Activated naive CD8-positive, alpha-beta T cell treated with anti-CD3 and anti-CD28 coated beads for 36 hours (primary cell): Measurements from ENCODE around the gene LIF. TPM values are rescaled to one million over a fixed set of nuclear protein-coding genes. Genes with fewer than 3 reads are reported as not detected.

Experiments
- DNase-seq: peaks from one replicate; pipeline ENCODE4 v3.0.0; 2021
- H3K27ac Mint-ChIP-seq: one replicate; pipeline ENCODE4 v1.8.0; 2022; ENCODE audit warnings: mild to moderate bottlenecking, moderate library complexity, mixed read lengths
- H3K27me3 Mint-ChIP-seq: one replicate; pipeline ENCODE4 v1.8.0; 2022; ENCODE audit warnings: mild to moderate bottlenecking, mixed read lengths
- H3K36me3 Mint-ChIP-seq: one replicate; pipeline ENCODE4 v1.8.0; 2021; ENCODE audit warnings: mild to moderate bottlenecking, mixed read lengths
- H3K4me1 Mint-ChIP-seq: one replicate; pipeline ENCODE4 v1.8.0; 2021; ENCODE audit warnings: mixed read lengths
- H3K4me3 Mint-ChIP-seq: one replicate; pipeline ENCODE4 v1.8.0; 2022; ENCODE audit warnings: mild to moderate bottlenecking, moderate library complexity, mixed read lengths
- H3K9me3 Mint-ChIP-seq: one replicate; pipeline ENCODE4 v1.8.0; 2022; ENCODE audit warnings: mixed read lengths
- total RNA-seq, 2 experiments: library from RNA; stranded (reverse); gene quantifications; one replicate each; pipeline ENCODE4 v1.2.3, GENCODE V29; 2021

Gene LIF
- total RNA-seq, 2 experiments from 2014 or later, result 282 to 288 TPM

DNA sequence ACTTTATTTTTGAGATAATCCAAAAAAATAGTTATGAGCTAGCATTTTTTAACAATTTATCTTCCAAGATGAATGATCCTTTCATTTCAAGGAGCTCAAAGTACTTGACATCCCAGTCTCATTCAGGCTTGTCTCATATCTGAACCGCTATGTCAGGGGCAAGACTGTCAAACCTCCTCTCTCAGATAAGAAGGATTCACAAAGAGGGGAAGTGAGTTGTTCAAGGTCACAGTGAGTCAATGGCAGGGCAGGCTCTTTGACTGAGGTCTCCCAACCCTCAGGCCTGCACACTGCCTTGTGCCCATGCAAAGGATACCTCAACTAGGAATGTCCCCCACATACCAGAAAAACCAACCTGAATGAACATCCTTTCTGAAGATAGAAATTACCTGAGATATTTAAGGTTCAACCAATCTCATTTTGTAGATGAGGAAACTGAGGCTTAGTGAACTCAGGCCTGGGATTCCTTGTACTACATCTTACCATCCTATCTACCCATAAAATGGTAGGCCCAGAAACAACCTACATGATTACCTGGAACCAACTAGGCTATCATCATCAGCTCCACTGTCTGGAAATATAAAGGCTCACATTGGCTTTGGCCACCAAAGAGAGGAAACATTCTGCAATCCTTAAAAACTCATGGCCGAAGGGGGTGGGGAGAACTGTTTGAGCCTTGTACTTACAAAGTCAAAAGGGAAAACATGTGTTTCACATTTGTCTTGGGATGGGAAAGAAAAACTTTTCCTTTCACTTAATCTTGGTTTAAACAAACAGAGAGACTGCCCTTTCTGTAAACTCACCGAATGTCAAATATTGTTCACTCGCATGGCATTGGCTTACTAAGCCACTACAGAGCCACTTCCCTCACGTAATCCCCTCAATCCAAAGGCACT, 51.1 kb downstream of the LIF start:
- Mint-ChIP-seq H3K4me1 (peaks cover 65% of the 10 kb centered on the region), H3K27me3 (no peaks in the 10 kb centered on the region), H3K27ac (peak overlapping the region; percentile 90), H3K9me3 (peaks cover 2% of the 10 kb centered on the region), H3K36me3 (peaks cover 6% of the 10 kb centered on the region), H3K4me3 (no peak overlapping the region)
- no peak for DNase-seq

DNA sequence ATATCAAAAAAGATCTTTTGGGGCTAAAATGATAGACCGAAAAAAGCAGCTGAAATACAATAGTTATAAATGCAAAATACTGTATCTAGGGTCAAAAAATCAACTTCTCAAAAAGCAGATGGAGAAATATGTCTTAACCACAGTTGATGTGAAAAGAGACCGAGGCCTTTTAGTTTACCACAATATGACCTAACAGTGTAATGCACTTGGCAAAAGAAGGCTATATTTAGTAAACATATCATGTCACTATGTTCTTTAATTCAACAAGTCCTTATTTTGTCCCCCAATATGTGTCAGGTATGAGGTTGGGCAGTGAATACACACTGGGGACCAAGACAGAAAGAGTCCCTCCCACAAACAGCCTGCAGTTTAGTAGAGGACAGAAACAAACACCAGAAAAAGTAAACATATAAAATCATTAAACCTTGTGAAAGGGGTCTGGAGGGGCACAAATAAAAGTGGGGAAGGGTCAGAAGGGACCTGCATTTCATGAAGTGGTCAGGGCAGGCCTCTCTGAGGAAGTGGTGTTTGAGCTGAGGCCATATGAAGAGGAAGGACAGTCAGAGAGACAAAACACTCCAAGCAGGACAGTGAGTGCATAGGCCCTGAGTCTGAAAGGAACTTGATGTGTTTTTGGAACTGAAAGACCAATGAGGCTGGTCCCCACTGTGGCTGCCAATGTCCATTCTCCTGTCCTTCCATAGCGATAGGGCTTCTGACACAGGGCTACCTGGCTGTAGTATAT, 53.4 kb downstream of the LIF start:
- Mint-ChIP-seq H3K4me1 (peaks cover 73% of the 10 kb centered on the region), H3K27me3 (no peaks in the 10 kb centered on the region), H3K27ac (no peak overlapping the region), H3K9me3 (peaks cover 2% of the 10 kb centered on the region), H3K36me3 (peaks cover 6% of the 10 kb centered on the region), H3K4me3 (no peak overlapping the region)
- DNase-seq, result no peak

DNA sequence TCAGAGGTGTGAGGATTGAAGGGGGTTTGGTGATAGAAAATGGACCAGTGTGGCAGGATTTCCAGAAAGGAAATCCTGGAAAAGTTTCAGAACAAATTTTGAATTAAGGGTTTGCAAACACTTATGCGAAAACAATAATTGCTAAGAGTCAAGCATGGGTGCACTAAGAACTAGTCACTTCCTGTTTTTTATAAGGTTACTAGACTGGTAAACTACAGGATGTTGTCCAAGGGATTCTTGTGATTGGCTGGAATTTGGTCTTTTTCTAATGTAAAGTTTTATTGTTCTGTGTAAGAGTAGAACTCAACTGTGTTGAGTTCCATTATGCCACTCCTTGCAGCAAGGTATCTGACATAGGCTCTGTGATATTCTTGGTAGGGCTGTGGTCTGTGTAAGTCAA, 54.1 kb downstream of the LIF start:
- peaks cover 76% of the 10 kb centered on the region for H3K4me1 Mint-ChIP-seq
- H3K9me3 Mint-ChIP-seq, result peaks cover 2% of the 10 kb centered on the region
- peak overlapping the region; percentile 7 for H3K27ac Mint-ChIP-seq
- no peaks in the 10 kb centered on the region for H3K27me3 Mint-ChIP-seq
- H3K4me3 Mint-ChIP-seq, result no peak overlapping the region
- peaks cover 7% of the 10 kb centered on the region for H3K36me3 Mint-ChIP-seq
- DNase-seq, result no peak

DNA sequence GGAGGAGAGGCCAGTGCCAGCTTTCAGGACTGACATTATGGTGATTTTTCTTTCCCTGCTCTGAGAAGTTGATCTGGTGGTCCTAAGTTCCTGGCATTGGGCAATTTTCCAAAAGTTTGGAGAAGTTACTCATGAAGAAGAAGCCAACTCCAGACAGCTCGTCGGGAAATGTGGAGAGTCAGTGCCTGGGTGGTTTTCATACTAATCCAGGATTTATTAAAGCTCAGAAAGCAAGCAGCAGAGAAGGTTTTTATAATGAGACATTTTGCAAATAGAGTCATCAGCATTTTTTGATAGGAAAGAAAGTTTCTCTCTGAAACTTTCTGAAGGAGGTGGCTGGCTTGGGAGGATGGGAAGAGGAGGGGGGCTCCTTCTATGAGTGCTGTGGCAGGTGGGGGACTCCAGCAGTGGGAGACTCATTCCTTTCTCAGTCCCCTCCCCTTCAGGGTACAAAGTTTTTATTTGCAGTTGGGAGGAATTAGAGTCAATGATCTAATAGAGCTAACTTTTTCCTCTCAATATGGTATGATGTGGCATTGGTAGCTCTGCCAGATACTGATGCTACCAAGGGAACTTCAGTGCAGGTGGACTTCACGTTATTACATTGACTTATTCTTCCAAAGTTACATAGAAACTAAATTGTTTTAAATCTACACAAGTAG, 55.4 kb downstream of the LIF start:
- peaks cover 12% of the 10 kb centered on the region for H3K36me3 Mint-ChIP-seq
- no peak for DNase-seq
- no peaks in the 10 kb centered on the region for H3K27me3 Mint-ChIP-seq
- H3K4me1 Mint-ChIP-seq, result peaks cover 73% of the 10 kb centered on the region
- H3K27ac Mint-ChIP-seq, result peak overlapping the region; percentile 85
- peaks cover 2% of the 10 kb centered on the region for H3K9me3 Mint-ChIP-seq
- peak overlapping the region; percentile 33 for H3K4me3 Mint-ChIP-seq

DNA sequence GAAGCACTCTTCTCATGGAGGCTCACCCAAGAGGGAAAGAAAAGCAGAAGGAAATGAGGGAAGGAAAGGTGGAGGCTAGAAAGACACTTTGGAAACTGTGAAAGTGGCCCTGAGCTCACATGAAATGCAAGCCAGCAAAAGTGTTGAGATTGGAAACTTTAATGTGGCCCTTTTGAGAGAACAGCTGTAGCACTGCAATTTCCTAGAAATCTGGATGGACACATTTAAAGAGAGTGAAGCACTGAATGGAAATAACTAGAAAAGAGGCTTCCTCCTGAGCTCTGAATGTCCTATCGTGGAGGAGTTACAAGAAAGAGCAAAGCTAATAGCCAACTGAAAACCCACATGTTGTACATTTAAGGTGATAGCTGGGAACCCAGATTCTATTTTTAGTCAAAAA, 56.0 kb downstream of the LIF start:
- H3K27ac Mint-ChIP-seq, result peak overlapping the region; percentile 85

More for the DNA sequence above, 56.0 kb downstream of the LIF start:
- Mint-ChIP-seq H3K4me1 (peaks cover 70% of the 10 kb centered on the region), H3K9me3 (peaks cover 2% of the 10 kb centered on the region), H3K36me3 (peaks cover 8% of the 10 kb centered on the region), H3K4me3 (peak overlapping the region; percentile 33), H3K27me3 (no peaks in the 10 kb centered on the region)
- no peak for DNase-seq

Other genes with a start within 250 kb of the LIF start
- not detected for gene HORMAD2, start 166.3 kb downstream of the LIF start, total RNA-seq
- gene OSM, start 20.1 kb upstream of the LIF start, total RNA-seq, result 10 to 100 TPM; 47.9 to 50.7 TPM
- gene CASTOR1, start 42.7 kb upstream of the LIF start, total RNA-seq, result 1 to 10 TPM; 2.8 to 3.5 TPM
- 10 to 100 TPM; 13.0 to 14.4 TPM for gene TBC1D10A, start 80.2 kb upstream of the LIF start, total RNA-seq
- 100 to 1,000 TPM; 243 to 244 TPM for gene SF3A1, start 110.1 kb upstream of the LIF start, total RNA-seq
- gene CCDC157, start 110.2 kb upstream of the LIF start, total RNA-seq, result 1 to 10 TPM; 2.5 to 2.6 TPM
- 1 to 10 TPM; 3.3 to 3.9 TPM for gene RNF215, start 140.7 kb upstream of the LIF start, total RNA-seq
- 1 to 10 TPM; 9.1 to 9.4 TPM for gene SEC14L2, start 150.3 kb upstream of the LIF start, total RNA-seq
- gene MTFP1, start 179.0 kb upstream of the LIF start, total RNA-seq, result 100 to 1,000 TPM; 109 to 114 TPM
- gene SEC14L3, start 225.3 kb upstream of the LIF start, total RNA-seq, result not detected